GM06990 (cell line): ENCODE results near the gene NCF4.

Source experiments
- DNase-seq: peaks from one replicate; pipeline ENCODE4 v3.0.0-alpha.2; 2011; ENCODE audit not compliant: insufficient read length; ENCODE audit errors: extremely low read depth
- H3K27me3 ChIP-seq: replicated peaks from 2 replicates; pipeline ENCODE4 v1.6.0; 2011; ENCODE audit warnings: low read length; ENCODE audit not compliant: control insufficient read depth, insufficient read depth
- H3K36me3 ChIP-seq: 2 replicates; pipeline ENCODE4 v1.5.1; 2011; ENCODE audit warnings: low read length; ENCODE audit not compliant: control insufficient read depth, insufficient read depth
- H3K4me3 ChIP-seq: replicated peaks from 2 replicates; pipeline ENCODE4 v1.5.1; 2011; ENCODE audit warnings: low read depth, mild to moderate bottlenecking, control low read depth, low read length
- TF ChIP-seq, protein P1 (sequence below): IDR thresholded peaks from 2 replicates; pipeline ENCODE4 v1.5.1; 2011; ENCODE audit warnings: low read length, control low read depth, mild to moderate bottlenecking, inconsistent platforms; ENCODE audit not compliant: insufficient read depth, poor library complexity, severe bottlenecking

Gene NCF4

DNA sequence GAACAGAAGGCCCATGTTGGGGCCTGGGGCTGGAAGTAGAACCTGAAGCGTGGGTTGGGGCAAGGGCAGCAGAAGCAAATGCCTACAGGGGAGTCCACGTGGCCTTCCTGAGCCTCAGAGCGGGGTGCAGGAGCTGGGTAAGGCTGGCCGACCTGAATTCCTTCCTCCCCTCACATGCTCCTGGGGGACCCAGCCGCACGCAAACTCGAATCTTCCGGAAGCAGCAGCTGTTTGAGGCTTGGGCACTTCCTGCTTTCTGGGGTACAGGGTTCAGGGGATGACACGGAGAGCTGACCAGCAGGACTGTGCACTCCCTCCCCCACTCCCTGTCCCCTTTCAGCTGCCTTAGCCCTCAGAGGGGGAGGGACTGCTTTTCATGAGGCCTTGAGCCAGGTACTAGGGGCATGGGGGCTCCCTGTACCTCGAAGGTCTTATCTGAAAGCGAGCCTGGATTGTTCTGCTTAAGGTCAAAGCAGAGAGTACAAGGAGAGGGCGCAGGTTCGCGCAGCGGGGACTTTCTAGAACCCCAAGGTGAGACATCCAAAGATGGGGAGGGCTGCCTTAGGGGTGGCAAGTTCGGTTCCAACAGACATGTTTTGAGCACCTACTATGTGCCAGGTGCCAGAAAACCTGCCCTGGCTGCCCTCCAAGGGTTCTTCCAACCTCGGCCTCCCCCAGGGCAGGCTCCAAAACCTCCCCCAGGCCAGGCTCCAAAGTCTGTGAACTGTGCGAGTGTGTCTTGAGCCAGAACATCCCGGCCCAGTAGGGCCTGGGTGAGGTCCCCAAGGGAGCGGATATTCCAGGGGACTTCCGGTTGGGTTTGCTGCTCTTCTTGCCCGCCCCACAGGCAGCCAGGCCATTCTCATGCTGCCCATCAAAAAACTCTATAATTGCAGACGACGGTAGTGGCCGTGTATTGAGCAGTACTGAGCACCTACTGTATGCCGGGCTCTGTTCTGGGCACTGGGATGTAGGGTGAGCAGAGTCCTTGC is 1.7 kb downstream of the NCF4 start:
- peak overlapping the region; percentile 53 for H3K4me3 ChIP-seq
- TF ChIP-seq, protein P1, sequence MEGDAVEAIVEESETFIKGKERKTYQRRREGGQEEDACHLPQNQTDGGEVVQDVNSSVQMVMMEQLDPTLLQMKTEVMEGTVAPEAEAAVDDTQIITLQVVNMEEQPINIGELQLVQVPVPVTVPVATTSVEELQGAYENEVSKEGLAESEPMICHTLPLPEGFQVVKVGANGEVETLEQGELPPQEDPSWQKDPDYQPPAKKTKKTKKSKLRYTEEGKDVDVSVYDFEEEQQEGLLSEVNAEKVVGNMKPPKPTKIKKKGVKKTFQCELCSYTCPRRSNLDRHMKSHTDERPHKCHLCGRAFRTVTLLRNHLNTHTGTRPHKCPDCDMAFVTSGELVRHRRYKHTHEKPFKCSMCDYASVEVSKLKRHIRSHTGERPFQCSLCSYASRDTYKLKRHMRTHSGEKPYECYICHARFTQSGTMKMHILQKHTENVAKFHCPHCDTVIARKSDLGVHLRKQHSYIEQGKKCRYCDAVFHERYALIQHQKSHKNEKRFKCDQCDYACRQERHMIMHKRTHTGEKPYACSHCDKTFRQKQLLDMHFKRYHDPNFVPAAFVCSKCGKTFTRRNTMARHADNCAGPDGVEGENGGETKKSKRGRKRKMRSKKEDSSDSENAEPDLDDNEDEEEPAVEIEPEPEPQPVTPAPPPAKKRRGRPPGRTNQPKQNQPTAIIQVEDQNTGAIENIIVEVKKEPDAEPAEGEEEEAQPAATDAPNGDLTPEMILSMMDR, result no peak
- peaks cover 19% of the 10 kb centered on the region for H3K36me3 ChIP-seq
- DNase-seq, result peak; percentile 81
- no peaks in the 10 kb centered on the region for H3K27me3 ChIP-seq

DNA sequence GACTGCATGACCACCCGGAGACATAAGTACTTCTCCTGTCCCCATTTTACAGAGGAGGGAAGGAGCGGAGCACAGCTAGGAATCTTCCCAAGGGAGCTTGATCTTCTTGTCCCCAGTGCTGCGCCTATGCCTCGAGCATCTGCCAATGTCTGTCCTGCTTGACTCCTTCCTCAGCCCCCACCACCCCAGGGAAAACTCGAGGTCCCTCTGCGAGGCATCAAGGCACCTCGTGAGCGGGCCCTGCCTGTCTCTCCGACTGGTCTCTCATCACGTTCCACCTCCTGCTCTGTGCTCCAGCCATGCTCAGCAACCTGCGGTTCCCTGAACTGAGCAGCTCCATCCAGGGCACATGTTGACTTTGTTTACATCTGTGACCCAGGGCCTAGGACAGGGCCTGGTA is 2.5 kb downstream of the NCF4 start:
- Histone ChIP-seq H3K36me3 (peaks cover 21% of the 10 kb centered on the region), H3K4me3 (peak overlapping the region; percentile 53), H3K27me3 (no peaks in the 10 kb centered on the region)
- DNase-seq, result no peak
- TF ChIP-seq, protein P1, result no peak

DNA sequence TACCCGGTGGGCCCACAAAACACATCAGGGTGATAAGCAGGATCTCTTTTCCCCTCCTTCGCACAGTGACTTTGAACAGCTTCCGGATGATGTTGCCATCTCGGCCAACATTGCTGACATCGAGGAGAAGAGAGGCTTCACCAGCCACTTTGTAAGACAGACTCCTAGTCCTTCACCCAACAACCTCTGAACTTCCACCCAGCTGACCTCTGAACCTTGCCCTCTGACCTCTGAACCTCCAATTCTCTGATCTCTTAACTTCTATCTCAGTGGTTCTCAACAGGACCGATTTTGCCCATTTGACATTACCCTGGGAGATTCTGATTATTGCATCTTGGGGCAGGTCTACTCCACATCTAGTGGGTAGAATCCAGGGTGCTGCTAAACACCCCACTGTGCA is 3.2 kb downstream of the NCF4 start:
- H3K4me3 ChIP-seq, result no peak overlapping the region
- H3K36me3 ChIP-seq, result peaks cover 24% of the 10 kb centered on the region
- DNase-seq, result no peak
- H3K27me3 ChIP-seq, result no peaks in the 10 kb centered on the region
- TF ChIP-seq, protein P1, result no peak

DNA sequence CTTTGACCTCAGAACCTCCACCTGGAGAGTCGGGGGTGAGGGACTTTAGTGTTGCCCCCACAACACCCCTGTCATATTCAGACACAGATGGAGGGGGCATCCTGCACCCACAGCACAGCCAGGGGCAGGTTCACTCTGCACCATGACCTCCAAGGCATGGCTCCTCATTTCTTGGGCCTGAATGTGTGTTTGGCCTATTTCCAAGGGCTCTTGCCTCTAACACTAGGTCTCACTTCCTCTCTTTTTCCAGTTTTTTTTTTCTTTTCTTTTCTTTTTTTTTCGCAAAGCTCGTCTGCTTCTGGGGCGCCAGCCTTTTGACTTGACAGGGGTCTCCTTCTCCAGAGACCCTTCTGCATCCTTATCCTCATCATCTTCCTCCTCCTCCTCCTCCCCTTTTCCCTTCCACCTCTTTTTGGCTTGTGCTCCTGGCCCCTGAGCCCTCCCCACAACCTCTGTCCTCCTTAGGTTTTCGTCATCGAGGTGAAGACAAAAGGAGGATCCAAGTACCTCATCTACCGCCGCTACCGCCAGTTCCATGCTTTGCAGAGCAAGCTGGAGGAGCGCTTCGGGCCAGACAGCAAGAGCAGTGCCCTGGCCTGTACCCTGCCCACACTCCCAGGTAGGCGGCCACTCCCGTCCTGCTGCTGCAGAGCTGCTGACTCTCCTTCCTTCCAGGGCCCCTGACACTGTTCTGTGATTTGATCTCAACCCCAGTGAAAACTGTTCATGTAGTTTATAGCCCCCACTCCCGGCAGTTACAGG is 3.8 kb downstream of the NCF4 start:
- DNase-seq, result no peak
- no peaks in the 10 kb centered on the region for H3K27me3 ChIP-seq
- TF ChIP-seq, protein P1, result no peak
- H3K36me3 ChIP-seq, result peaks cover 27% of the 10 kb centered on the region
- no peak overlapping the region for H3K4me3 ChIP-seq

DNA sequence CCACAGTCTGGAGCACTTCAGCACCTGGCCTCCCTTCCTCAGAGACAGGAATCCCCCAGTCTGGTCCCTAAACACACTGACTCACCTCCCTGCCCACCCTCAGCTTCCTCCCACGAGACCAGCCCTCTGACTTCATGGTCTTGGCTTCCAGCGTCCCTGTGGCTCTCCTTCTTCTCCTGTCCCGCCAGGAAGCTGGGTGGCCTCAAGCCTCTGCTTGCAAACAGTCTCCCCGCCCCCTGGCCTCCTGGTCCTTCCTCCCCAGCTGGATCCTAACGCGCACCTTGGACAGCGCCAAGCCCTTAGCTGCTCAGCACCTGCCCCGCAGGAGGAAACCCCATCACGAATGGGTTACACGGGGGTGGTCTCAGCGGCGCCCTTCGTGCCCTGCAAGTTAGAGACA is 4.5 kb downstream of the NCF4 start:
- no peaks in the 10 kb centered on the region for H3K27me3 ChIP-seq
- DNase-seq, result no peak
- TF ChIP-seq, protein P1, result no peak
- H3K4me3 ChIP-seq, result no peak overlapping the region
- H3K36me3 ChIP-seq, result peaks cover 27% of the 10 kb centered on the region
